ENCODE measurements around the gene KLHL36. TPM values are rescaled to one million over a fixed set of nuclear protein-coding genes. Genes with fewer than 3 reads are reported as not detected.

KLHL36 gene
- total RNA-seq, 1 experiment from 2014 or later = 36.7 TPM

GRCh38 chr16:84673561-84673960 is 25.2 kb downstream of the KLHL36 start:
- Histone ChIP-seq H4K8ac (replicated peaks; ENCODE audit: insufficient read length, low read depth, low read length) (no peak overlapping the region), H3K23ac (ENCODE audit: insufficient read length, low read depth, low read length) (no peak overlapping the region), H3K4me2 (ENCODE audit: insufficient read depth, insufficient read length, low read length) (no peak overlapping the region), H3K27me3 (ENCODE audit: insufficient read depth, low read length) (no peaks in the 10 kb centered on the region), H2BK5ac (ENCODE audit: insufficient read length, low read length) (no peak overlapping the region), H2BK12ac (ENCODE audit: insufficient read length, low read depth, low read length) (no peak overlapping the region), H2BK15ac (ENCODE audit: low read depth, low read length) (no peak overlapping the region), H3K79me1 (ENCODE audit: insufficient read depth, low read depth, low read length, poor library complexity, severe bottlenecking) (no peaks in the 10 kb centered on the region), H2AK5ac (ENCODE audit: insufficient read length, low read length) (no peak overlapping the region), H3K4me1 (ENCODE audit: insufficient read depth, low read length) (peaks cover 8% of the 10 kb centered on the region; the same call in 1 of the 2 replicates), H3T11ph (ENCODE audit: low read length) (no peak overlapping the region), H3K18ac (ENCODE audit: insufficient read length, low read depth, low read length) (no peak overlapping the region), H4K5ac (ENCODE audit: insufficient read length, low read depth, low read length) (no peak overlapping the region), H3K9ac (ENCODE audit: extremely low read depth, insufficient read length, low read length) (no peak overlapping the region), H2BK20ac (ENCODE audit: low read depth, low read length, poor library complexity, severe bottlenecking) (no peak overlapping the region), H3K9me3 (ENCODE audit: control insufficient read depth, low read depth, low read length) (no peaks in the 10 kb centered on the region), H3K27ac (ENCODE audit: insufficient read length, low read depth, low read length) (no peak overlapping the region), H4K91ac (ENCODE audit: insufficient read length, low read depth, low read length) (no peak overlapping the region), H4K20me1 (ENCODE audit: control insufficient read depth, insufficient read depth, insufficient read length) (no peaks in the 10 kb centered on the region), H3K4ac (ENCODE audit: low read depth, low read length) (no peak overlapping the region), H3K79me2 (ENCODE audit: insufficient read depth, low read length) (no peaks in the 10 kb centered on the region), H2BK120ac (ENCODE audit: low read depth, low read length, poor library complexity, severe bottlenecking) (no peak overlapping the region), H3K14ac (ENCODE audit: insufficient read depth, low read length) (no peak overlapping the region), H3K56ac (ENCODE audit: insufficient read length, low read depth, low read length) (no peak overlapping the region), H2AFZ (ENCODE audit: low read length) (no peak overlapping the region), H3K23me2 (ENCODE audit: insufficient read length, low read depth, low read length, poor library complexity, severe bottlenecking) (no peaks in the 10 kb centered on the region)
- H3K27me3 Mint-ChIP-seq (ENCODE audit: low read depth) = peaks cover 8% of the 10 kb centered on the region
- no CpG with 5 or more reads among the region's 3 CpGs for WGBS (ENCODE audit: extremely low coverage, insufficient read length, low lambda C conversion rate)
- TF ChIP-seq CTCF (conservative IDR thresholded peaks at IDR 0.05) = no peak
- H3K9me3 Mint-ChIP-seq = peaks cover 0 to 3% of the 10 kb centered on the region in 2 experiments; a peak in 1 of 5 replicates
- no peak for DNase-seq
- no peak overlapping the region for H3K27ac Mint-ChIP-seq
- H3K4me3 Mint-ChIP-seq = no peak overlapping the region
- H3K36me3 Mint-ChIP-seq (ENCODE audit: insufficient read depth in 1 of 3, low read depth in 3 of 3) = no peaks in the 10 kb centered on the region
- peaks cover 14 to 16% of the 10 kb centered on the region in 2 experiments for H3K4me1 Mint-ChIP-seq
